GM10847 (cell line): ENCODE measurements around the gene MYOF.

Experiments
- POLR2A ChIP-seq: IDR thresholded peaks from 2 replicates; pipeline ENCODE4 v1.6.1; 2011; ENCODE audit not compliant: insufficient read length; ENCODE audit errors: extremely low read depth

The MYOF gene

DNA sequence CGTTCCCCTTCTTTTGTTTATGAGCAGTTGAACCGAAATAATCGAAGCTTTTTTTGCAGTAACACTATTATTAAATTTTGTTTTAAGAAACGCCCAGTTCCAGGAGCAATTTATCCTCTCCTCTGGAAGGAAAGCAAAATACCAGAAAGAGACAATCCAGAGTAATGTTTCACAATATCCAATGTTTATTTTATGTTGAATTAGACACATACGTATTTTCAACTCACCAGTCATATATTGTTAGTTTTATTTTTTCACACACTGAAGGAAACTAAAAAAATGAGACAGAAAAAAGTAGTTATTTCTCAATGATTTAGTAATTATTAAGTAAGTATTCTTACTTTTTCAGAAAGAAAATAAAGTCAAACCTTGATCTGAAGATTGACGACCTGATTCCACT lies 85.1 kb downstream of the MYOF start:
- no peak for TF ChIP-seq POLR2A

DNA sequence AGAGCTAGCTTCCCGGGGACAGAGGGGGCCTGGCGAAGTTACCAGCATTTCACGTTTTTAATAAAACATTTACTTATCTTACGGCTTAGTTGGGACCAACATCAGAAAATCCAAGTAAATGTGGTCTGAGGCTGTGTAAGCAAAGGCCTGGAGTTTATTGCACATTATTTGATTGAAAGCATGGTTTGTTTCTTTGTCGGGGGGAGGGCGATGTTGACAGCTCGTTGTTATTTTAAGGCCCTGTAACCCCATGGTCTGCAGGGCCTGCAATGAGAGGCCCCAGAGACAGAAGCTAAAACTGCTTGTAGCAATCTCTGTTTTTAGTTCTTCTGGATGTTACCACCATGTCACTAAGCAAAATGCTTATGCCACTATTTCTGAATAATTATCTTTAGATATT lies 88.9 kb downstream of the MYOF start:
- no peak for TF ChIP-seq POLR2A

DNA sequence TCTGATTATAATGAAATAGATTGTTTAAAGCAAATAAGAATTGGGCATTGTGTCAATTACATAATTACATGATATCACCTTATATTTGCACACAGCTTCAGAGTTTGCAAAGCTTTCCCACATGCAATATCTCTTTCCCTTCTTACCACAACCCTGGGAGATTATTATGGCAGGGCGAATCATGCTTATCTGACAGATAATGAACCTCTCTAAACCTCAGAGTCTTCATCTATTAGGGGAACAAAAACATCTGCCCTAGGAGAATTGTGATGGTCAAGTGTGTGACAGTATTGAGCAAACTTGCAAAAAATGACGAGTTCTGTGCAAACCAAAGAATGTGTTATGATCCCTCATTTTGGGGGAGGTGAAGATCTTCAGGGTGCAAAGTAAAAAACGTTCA lies 90.0 kb downstream of the MYOF start:
- TF ChIP-seq POLR2A, result no peak

DNA sequence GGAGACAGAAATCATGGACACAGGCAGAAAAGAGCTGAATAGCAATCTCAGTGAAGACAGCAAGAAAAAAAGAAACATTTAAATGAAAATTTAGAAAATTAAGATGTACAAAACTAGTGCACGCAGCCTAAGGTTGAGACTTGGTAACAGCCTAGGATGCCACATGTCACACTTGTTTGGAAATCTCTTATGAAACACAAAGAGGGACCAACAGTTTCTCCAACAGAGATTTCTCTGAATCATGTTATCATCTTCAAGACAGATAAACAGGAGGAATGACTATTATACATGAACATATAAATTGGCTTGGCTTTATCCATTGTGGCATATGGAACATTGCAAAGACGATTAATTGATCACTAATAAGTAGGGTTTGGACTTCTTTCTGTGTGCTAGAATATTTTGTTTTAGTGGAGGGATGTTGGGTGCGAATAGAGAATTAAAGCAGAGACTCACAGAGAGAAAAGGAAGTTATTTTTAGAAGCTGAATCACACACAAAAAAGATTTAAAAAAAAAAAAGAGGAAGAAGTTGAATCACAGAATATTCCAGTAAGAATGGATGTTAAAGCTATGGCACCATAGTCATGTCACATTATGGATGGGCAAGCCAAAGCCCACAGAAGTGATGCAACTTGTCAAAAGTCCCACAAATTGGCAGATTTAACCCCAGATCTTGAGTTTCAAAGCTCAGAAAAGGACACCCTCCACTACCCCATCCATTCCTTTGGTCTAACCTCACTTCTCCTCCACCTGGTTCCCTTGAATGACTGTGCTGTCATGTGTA lies 91.6 kb downstream of the MYOF start:
- TF ChIP-seq POLR2A, result no peak

DNA sequence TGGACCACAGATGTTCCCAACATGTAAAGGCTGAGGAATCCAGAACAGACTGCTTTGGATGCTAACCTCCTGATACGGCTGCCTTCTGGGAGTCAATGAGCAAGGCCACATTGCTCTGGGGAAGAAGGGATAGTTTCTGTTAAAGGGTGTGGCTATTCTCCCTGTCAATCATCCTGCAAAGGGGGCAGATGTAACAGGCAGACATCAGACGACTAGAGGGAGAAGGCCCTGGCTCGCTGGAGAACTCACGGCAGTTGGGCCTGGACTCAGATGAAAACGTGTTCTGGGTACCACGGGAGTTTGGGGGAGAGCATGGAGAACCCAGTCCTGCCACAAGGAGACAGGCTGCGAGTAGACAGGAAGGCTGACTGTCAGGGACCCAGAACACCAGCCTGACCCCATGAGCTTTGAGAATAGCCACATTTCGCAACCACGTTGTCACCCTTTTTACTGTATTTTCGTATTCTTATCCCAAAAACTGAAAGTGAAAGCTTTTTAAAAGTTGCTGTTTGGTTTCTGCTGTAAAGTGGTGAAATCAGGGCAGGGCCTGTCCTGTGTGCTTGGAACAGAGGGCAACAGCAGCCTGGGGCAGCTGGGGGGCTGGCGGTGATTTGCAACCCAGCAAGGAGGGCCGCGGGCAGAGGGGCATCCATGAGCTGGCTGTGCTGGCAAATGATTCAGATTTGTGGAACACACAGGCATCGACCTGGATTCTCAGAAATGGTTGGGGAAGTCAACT lies 95.3 kb downstream of the MYOF start:
- no peak for TF ChIP-seq POLR2A

DNA sequence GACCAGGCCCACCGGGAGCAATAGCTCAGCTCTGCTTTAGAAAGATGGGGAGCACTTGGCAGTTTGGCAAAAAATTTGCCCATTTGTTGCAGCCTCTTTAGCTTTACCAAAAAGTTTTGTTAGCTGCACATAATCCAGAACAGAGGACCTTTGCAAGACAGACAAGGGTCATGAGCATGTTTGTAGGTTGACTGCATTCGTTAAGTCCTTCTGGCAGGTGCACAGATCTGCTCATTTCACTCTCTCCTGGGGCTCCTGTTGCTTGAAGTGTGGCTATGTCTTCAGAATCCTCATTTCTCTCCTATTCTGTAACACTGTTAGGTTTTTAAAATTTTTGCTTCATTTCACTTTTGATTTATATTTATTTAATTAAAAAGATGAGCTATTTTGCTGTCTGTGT lies 96.8 kb downstream of the MYOF start:
- no peak for TF ChIP-seq POLR2A

DNA sequence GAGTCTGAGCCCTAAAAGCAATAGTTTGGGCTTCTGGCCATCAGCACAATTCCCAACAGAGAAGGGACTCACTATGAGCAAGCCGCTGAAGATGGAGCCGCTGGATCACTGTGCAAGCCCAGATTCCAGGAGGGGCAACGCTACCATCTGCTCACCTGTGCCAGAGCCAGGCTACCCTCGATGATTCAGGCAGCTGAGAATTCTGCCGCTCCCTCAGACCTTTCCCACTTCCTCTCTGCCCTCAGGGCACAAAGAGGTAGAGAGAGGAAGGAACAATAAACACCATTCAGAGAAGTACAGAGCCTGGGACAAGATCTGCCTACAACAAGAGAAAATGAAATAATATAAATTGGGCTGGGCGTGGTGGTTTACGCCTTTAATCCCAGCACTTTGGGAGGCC lies 98.1 kb downstream of the MYOF start:
- no peak for TF ChIP-seq POLR2A

DNA sequence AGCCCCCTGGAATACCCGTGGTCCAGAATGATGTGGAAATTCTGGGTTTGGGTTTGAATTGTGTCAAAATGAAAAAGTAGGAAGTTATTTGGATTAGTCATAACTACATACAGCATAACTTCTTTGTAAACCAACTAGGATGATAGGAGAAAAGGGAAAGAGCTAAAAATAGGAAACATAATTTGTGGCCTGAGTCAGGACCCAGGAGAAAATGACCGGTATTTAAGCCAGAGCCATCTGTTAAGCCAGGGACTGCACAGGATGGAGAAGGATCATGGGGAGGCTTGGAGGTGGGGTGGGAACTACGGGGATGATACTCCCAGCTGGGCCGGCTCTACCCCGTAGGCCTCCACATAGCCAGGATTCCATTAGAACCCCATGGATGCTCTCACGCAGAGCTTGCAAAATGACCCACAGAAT lies 98.6 kb downstream of the MYOF start:
- no peak for TF ChIP-seq POLR2A

DNA sequence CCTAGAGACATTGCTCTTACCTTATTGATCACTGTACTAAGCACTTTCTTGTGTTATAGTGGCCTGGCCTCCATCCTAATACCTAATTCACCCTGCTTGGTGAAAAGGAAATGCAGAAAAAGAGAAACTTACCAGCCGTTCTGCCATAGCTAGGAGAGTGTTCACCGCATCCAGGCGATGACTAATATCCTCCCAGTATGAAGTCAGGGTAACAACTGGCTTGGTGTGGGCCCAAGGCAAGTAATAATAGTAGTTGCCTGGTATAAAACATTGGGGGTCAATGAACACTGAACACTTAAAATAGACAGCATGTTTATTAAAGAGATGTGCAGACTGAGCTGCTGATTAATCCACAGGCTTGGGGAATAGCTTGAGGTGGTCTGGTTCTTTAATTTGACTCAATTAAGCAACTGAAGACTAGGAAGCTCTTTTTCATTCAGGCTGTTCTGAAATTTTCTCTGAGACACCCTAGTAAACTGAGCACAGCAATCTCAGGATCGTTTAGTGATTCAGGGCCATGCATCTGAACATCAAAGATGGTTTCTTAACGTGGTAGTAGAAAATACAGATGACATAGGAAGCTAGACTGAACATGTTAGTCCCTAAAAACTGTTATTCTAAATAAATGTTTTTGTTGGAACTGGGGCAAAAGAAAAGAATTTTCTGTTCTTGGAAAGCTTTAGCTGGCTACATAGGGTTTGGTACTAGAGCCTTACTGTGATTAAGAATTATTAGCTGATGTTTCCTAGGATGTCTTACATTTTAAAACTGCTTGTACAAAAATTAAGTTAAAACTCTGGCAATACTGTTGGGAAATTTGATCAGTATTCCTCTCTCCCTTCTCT lies 102.2 kb downstream of the MYOF start:
- TF ChIP-seq POLR2A, result no peak

DNA sequence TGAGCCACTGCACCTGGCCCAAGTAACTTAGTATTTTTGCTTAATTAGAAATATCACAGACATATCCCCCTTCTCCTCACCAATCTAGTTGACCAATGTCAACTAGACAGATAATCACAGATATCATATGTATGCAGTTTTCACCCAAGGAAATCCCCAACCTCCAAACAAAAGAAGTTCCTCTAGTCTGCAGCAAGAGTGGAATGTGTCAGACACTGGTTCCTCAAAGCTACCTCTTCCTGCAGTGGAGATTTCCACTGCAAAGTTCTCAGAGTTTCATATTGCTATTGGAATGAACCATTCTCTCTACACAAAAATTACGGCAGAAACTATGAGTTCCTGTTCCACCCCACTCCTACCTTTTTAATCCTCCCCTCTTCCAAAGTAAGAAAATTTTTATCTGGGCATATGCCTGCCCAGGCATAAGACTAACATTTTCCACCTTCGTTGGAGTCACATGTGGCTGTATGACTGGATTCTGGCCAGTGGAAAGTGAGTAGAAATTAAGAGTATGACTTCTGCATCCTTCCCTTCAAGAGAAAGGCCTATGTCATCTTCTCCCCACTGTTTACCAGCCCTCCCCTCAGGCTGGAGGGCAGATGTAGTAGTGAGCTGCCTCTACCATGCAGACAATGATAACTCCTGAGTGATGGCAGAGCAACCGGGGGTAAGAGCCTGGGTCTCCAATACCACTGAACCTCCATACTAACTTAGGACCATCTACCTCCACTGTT lies 103.0 kb downstream of the MYOF start:
- no peak for TF ChIP-seq POLR2A

DNA sequence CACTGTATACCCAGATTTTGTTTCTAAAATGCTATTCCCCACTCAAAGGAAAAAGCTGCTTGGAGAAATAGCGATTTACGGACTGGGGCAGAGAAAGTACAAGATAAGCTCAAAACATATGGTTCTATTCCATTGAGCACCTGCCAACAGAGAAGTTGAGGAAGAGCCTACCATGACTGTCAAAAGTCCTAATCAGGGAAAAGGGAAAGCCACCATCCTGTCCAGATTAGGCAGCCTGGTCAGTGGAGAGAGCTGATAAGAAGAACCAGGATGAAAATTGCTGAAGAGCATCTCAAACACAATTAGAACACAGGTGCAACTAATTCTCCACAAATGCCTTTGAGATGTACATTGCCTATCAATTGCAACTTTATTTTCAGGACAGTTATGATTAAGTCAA lies 104.1 kb downstream of the MYOF start:
- no peak for TF ChIP-seq POLR2A

DNA sequence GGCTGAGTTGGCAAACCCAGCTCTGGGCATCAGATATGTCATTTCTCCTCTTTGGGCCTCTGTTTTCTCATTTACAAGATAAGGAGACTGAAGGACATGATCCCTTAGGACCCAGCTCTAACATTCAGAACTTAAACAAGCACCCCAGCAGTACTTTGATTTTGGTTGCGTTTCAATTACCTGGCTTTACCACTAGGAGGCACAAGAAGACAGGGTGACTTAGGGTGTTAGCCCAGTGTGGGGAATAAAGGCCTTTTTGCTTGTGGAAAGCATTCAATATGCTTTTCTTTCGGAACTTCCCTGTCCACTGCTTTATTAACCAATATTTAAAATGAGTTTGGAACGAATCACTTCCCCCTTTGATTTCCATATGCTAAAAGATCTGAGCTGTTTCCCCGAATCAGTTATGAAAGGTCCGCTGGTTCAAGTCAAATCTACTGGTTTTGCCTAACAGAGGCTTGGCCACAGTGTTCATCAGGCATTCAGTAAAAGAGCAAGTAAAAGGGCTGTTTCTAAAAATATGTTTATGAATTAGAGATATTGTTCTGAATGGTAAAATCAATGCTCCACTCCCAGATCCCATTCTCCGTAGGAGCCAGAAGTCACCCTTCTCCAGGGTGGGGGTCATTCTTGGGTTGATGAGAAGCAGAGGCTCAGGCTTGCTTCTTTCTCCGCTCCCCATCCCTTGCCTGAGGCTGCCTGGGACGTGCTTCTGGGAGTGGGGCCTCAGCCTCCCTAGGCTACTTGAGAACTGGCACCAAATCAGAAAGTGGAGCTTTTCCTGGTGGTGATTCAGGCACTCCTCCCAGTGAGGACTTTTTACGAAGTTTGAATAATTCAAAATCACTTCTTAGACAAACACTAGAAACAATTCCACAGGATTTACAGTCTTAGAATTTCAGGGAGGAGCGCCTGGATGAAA lies 105.5 kb downstream of the MYOF start:
- TF ChIP-seq POLR2A, result no peak

DNA sequence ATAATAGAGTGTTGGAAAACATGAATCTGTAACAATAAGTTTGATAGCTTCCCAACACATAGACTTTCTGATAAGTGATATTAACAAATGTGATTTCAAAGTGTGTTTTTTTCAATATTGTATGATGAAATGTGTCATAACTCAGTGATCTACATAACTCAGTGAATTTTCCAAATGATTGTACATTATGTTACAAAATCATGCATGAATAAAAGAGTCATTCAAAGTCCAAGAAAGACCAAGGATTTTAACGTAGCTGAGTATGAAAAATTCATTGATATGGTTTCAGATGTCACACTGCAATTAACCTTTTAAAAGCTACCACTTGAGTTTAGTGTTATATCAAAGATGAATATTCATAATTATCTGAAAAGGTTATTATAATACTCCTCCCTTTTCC lies 111.2 kb downstream of the MYOF start:
- TF ChIP-seq POLR2A, result no peak

DNA sequence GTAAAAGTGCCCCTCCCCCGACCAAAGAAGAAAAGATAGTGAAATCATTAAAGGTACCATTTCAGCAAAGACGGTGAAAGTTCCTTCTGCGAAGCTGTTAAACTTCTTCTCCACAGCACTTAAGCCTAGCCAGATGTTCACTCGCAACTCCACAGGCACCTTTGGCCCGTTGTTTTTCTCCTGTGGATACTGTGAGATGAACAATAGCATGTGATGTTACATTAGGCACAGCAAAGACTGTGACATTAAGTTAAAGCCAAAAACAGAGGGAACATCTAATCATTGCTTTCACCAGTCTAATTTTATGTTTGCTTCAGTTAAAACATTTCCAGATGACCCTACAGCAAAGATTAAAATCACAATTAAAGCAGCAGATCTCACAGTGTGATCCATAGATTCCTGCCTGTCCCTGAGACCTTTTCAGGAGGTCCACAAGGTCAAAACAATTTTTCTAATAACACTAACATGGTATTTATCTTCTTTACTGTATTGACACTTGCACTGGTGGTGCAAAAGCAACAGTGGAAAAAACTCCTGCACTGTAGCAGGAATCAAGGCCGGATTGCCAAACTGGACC lies 112.5 kb downstream of the MYOF start:
- TF ChIP-seq POLR2A, result no peak
